ENCODE measurements around the gene MLIP. TPM values are rescaled to one million over a fixed set of nuclear protein-coding genes. Genes with fewer than 3 reads are reported as not detected.

Gene MLIP
- total RNA-seq, 4 donors from 2014 or later: 0.64 to 4.0 TPM; not detected in 2

- no peaks in the 10 kb centered on the region for H3K27me3 ChIP-seq
- WGBS, 2 donors (ENCODE audit: low coverage in 1 of 2): 71 to 87% methylated on average over 3 of the region's 3 CpGs
- H3K4me3 ChIP-seq: no peak overlapping the region
- in situ Hi-C loops (cut with MboI; ENCODE audit: low pct_ligation_motif_present in 1 of 4, low pct_unique_long_range_greater_than_20kb in 1 of 4, low sequenced_read_pairs in 3 of 4) (no loop called here), intact Hi-C loops (cut with DNase I; ENCODE audit: low total_unique reads) (no loop called here)
- DNase-seq: no peak
- no peak overlapping the region for H3K27ac ChIP-seq
- peaks cover 0 to 6% (median 2%) of the 10 kb centered on the region in 4 donors for H3K4me1 ChIP-seq
- no peak for TF ChIP-seq EP300 (IDR thresholded peaks at IDR 0.05; ENCODE audit: low read depth)
- no peak for TF ChIP-seq CTCF (IDR thresholded peaks at IDR 0.05)
- TF ChIP-seq POLR2AphosphoS5 (IDR thresholded peaks at IDR 0.05): no peak
- TF ChIP-seq POLR2A (IDR thresholded peaks at IDR 0.05): no peak
- H3K9me3 ChIP-seq: no peaks in the 10 kb centered on the region
- H3K36me3 ChIP-seq: no peaks in the 10 kb centered on the region
Measured at GRCh38 chr6:54130179-54130578, 18.9 kb downstream of the MLIP start.

- Histone ChIP-seq H3K4me1 (peaks cover 0 to 13% (median 6%) of the 10 kb centered on the region in 4 donors), H3K9me3 (no peaks in the 10 kb centered on the region), H3K27ac (no peak overlapping the region), H3K4me3 (no peak overlapping the region), H3K27me3 (no peaks in the 10 kb centered on the region), H3K36me3 (no peaks in the 10 kb centered on the region)
- WGBS, 2 donors (ENCODE audit: low coverage in 1 of 2): 88% methylated on average over 2 of the region's 2 CpGs; no CpG with 5 or more reads in 1 of the 2 donors
- intact Hi-C loops (cut with DNase I; ENCODE audit: low total_unique reads) (no loop called here), in situ Hi-C loops (cut with MboI; ENCODE audit: low pct_ligation_motif_present in 1 of 4, low pct_unique_long_range_greater_than_20kb in 1 of 4, low sequenced_read_pairs in 3 of 4) (no loop called here)
- TF ChIP-seq POLR2AphosphoS5 (IDR thresholded peaks at IDR 0.05): no peak
- TF ChIP-seq EP300 (IDR thresholded peaks at IDR 0.05; ENCODE audit: low read depth): no peak
- no peak for TF ChIP-seq CTCF (IDR thresholded peaks at IDR 0.05)
- TF ChIP-seq POLR2A (IDR thresholded peaks at IDR 0.05): no peak
- no peak for DNase-seq
Measured at GRCh38 chr6:54132587-54132986, 21.3 kb downstream of the MLIP start.

GRCh38 chr6:54133186-54133585, 21.9 kb downstream of the MLIP start:
- 76 to 92% methylated on average over 2 to 3 of the region's 3 CpGs for WGBS, 2 donors (ENCODE audit: low coverage in 1 of 2)
- no peak for DNase-seq
- H3K4me1 ChIP-seq: peaks cover 0 to 13% (median 6%) of the 10 kb centered on the region in 4 donors
- no peaks in the 10 kb centered on the region for H3K36me3 ChIP-seq
- intact Hi-C loops (cut with DNase I; ENCODE audit: low total_unique reads): no loop called here
- TF ChIP-seq POLR2A (IDR thresholded peaks at IDR 0.05): no peak
- TF ChIP-seq EP300 (IDR thresholded peaks at IDR 0.05; ENCODE audit: low read depth): no peak
- no peak for TF ChIP-seq CTCF (IDR thresholded peaks at IDR 0.05)
- TF ChIP-seq POLR2AphosphoS5 (IDR thresholded peaks at IDR 0.05): no peak
- H3K27me3 ChIP-seq: no peaks in the 10 kb centered on the region
- no peak overlapping the region for H3K27ac ChIP-seq
- in situ Hi-C loops (cut with MboI; ENCODE audit: low pct_ligation_motif_present in 1 of 4, low pct_unique_long_range_greater_than_20kb in 1 of 4, low sequenced_read_pairs in 3 of 4): no loop called here
- H3K4me3 ChIP-seq: no peak overlapping the region
- H3K9me3 ChIP-seq: no peaks in the 10 kb centered on the region

GRCh38 chr6:54134935-54135334, 23.7 kb downstream of the MLIP start:
- H3K4me1 ChIP-seq: peaks cover 0 to 13% (median 6%) of the 10 kb centered on the region in 4 donors
- no peak for TF ChIP-seq EP300 (IDR thresholded peaks at IDR 0.05; ENCODE audit: low read depth)
- no peak for TF ChIP-seq POLR2AphosphoS5 (IDR thresholded peaks at IDR 0.05)
- TF ChIP-seq CTCF (IDR thresholded peaks at IDR 0.05): no peak
- no peak for TF ChIP-seq POLR2A (IDR thresholded peaks at IDR 0.05)
- intact Hi-C loops (cut with DNase I; ENCODE audit: low total_unique reads): no loop called here
- no peaks in the 10 kb centered on the region for H3K27me3 ChIP-seq
- no peak overlapping the region for H3K27ac ChIP-seq
- H3K36me3 ChIP-seq: no peaks in the 10 kb centered on the region
- H3K9me3 ChIP-seq: no peaks in the 10 kb centered on the region
- in situ Hi-C loops (cut with MboI; ENCODE audit: low pct_ligation_motif_present in 1 of 4, low pct_unique_long_range_greater_than_20kb in 1 of 4, low sequenced_read_pairs in 3 of 4): no loop called here
- no peak for DNase-seq
- 76 to 82% methylated on average over 2 of the region's 2 CpGs for WGBS, 2 donors (ENCODE audit: low coverage in 1 of 2)
- H3K4me3 ChIP-seq: no peak overlapping the region
